Upper lobe of right lung (tissue), 1 donor: ENCODE data around the gene FYN. TPM values are rescaled to one million over a fixed set of nuclear protein-coding genes. Genes with fewer than 3 reads are reported as not detected.

ENCODE experiments used
- ATAC-seq: fragments of 200-7000 bp; cut with Tn5 transposase; one replicate; pipeline ENCODE4 v1.9.1; 2020; ENCODE audit warnings: mild to moderate bottlenecking, moderate library complexity
- DNase-seq: peaks from one replicate; pipeline ENCODE4 v3.0.0-alpha.2; 2020
- H3K27ac ChIP-seq: fragments of 200-600 bp; one replicate; pipeline ENCODE4 v1.8.0; 2022
- H3K27me3 ChIP-seq: fragments of 200-600 bp; one replicate; pipeline ENCODE4 v1.8.0; 2022; ENCODE audit warnings: mild to moderate bottlenecking
- H3K36me3 ChIP-seq: fragments of 200-600 bp; one replicate; pipeline ENCODE4 v1.8.0; 2022
- H3K4me1 ChIP-seq: fragments of 200-600 bp; one replicate; pipeline ENCODE4 v1.8.0; 2022
- H3K4me3 ChIP-seq: fragments of 200-600 bp; one replicate; pipeline ENCODE4 v1.8.0; 2022; ENCODE audit warnings: mild to moderate bottlenecking
- H3K9me3 ChIP-seq: fragments of 200-600 bp; one replicate; pipeline ENCODE4 v1.8.0; 2022
- CTCF ChIP-seq: fragments of 200-600 bp; IDR thresholded peaks from one replicate; pipeline ENCODE4 v1.8.0; 2022; ENCODE audit warnings: antibody characterized with exemption
- intact Hi-C: fragments of 100-400 bp; cut with DNase I; formaldehyde crosslinking; loops from one replicate; pipeline ENCODE4 v1.11.0; 2022
- total RNA-seq: library from RNA; stranded (reverse); fragmentation: NEBNext Ultra II Directional; extraction: Animal tissue kit (Norgen Biotek cat#: 25700); gene quantifications from one replicate; pipeline ENCODE4 v1.2.1, GENCODE V29; 2021
- donor health status: DM: no; HTN: yes; CAD: no; lungs with severe emphysema.

Gene FYN
- total RNA-seq, 1 donor from 2014 or later: 115 TPM

- ATAC-seq: peak; percentile 42
These were observed 108.7 kb downstream of the FYN start for GRCh38 chr6:111764238-111765175.

DNA sequence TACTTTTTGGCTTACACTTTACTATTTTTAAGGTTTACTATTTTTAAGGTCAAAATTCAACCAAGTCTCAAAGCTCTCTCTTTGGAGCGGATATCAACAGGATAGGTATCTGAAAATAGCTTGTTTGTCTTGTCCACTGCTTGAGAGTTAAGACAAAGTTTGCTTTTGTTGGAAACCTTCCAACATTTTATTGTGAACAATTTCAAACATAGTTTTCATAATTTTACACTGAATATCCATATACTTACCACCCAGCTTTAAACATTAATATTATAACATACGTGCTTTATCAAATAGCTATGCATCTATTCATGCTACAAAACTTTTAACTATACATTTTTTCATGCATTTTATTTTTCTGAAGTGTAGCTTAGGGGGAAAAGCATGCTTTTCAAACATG, 109.9 kb downstream of the FYN start:
- no peaks in the 10 kb centered on the region for H3K36me3 ChIP-seq
- no peak overlapping the region for H3K4me3 ChIP-seq
- DNase-seq (no peak), ATAC-seq (no peak)
- H3K27me3 ChIP-seq: no peaks in the 10 kb centered on the region
- no peak overlapping the region for H3K27ac ChIP-seq
- intact Hi-C loops: no loop called here
- TF ChIP-seq CTCF: no peak
- H3K4me1 ChIP-seq: peaks cover 45% of the 10 kb centered on the region
- H3K9me3 ChIP-seq: no peaks in the 10 kb centered on the region

More at GRCh38 chr6:111764238-111765175, 108.7 kb downstream of the FYN start:
- no peak for DNase-seq
- Histone ChIP-seq H3K4me3 (no peak overlapping the region), H3K27ac (no peak overlapping the region), H3K36me3 (no peaks in the 10 kb centered on the region), H3K27me3 (no peaks in the 10 kb centered on the region), H3K4me1 (peaks cover 42% of the 10 kb centered on the region), H3K9me3 (no peaks in the 10 kb centered on the region)
- intact Hi-C loops: no loop called here
- TF ChIP-seq CTCF: no peak

GRCh38 chr6:111761783-111762312, 111.4 kb downstream of the FYN start:
- Histone ChIP-seq H3K9me3 (no peaks in the 10 kb centered on the region), H3K4me3 (no peak overlapping the region), H3K4me1 (peaks cover 45% of the 10 kb centered on the region), H3K36me3 (no peaks in the 10 kb centered on the region), H3K27ac (no peak overlapping the region), H3K27me3 (no peaks in the 10 kb centered on the region)
- TF ChIP-seq CTCF: no peak
- no peak for DNase-seq
- intact Hi-C loops: no loop called here
- ATAC-seq: no peak

DNA sequence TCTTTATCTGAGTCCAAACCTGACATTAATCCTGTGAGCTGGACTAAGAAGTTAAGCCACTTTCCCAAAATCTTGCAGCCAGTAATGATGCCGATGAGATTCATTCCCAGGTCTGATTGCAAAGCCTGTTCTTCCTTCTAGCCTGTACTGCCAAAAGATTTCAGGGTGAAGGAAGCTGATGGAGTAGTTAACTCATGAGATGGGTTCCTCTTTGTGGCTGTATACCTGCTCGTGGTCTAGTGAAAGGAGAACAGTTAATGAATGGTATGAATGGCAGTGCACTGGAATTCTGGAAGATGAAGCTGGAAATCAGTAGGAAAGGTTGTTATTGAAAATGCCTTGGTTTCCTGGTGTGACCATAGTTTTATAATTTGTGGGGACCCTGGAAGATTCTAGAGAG, 112.0 kb downstream of the FYN start:
- intact Hi-C loops: no loop called here
- Histone ChIP-seq H3K27me3 (no peaks in the 10 kb centered on the region), H3K4me1 (peaks cover 45% of the 10 kb centered on the region), H3K9me3 (no peaks in the 10 kb centered on the region), H3K36me3 (no peaks in the 10 kb centered on the region), H3K27ac (no peak overlapping the region), H3K4me3 (no peak overlapping the region)
- ATAC-seq (no peak), DNase-seq (no peak)
- TF ChIP-seq CTCF: no peak

DNA sequence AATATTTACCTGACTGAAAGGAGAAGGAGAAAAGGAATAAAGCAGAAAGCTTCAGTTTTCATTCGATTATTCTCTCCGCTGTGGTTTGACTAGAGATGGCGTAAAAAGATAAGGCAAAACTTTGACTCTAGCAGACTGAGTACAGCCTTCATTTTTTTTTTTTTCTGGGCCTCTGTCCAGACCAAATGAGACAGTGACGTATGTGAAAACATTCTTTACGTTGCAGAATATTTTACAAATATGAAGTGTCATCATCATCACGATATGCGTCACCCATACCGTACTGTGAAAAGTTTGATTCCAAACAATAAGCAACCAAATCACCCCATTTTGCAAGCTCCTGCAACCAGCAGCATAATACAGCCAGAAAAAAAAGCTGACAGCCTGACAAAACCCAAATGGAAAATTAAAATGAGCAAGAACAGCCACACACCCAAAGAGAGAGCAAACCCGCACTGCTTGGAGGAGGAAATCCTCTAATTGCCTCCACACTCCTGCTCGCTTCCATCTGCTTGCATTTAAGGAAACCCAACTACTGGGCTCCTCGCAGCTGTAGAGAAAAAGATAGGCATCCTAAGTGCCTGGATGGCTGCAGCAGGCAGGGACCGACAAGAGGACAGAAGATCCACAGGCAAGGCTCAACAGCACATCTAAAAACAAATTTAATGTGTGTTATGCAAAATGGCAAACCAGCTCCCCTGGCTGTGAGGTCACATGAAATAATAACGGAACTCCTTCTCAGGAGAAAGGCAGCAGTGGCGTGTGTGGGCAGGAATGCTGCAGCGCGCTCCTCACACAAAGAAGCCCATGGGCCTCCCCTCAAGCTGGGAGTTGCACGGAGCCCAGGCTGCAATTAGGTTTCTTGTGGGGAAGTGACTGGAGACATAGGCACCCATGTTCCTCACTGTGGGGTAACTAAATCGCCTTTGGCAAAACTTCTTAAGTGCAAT, 113.1 kb downstream of the FYN start:
- Histone ChIP-seq H3K9me3 (no peaks in the 10 kb centered on the region), H3K4me3 (peak overlapping the region; percentile 30), H3K27me3 (no peaks in the 10 kb centered on the region), H3K27ac (peak overlapping the region; percentile 65), H3K4me1 (peaks cover 45% of the 10 kb centered on the region), H3K36me3 (no peaks in the 10 kb centered on the region)
- DNase-seq: no peak
- no peak for ATAC-seq
- intact Hi-C loops: no loop called here
- TF ChIP-seq CTCF: no peak
